ENCODE measurements around the gene NEIL1. TPM values are rescaled to one million over a fixed set of nuclear protein-coding genes. Genes with fewer than 3 reads are reported as not detected.
"Not testable (repeated sequence)": the region's sequence is repeated elsewhere in the genome, so short reads cannot be mapped to it uniquely, and the experiment has no call there.

The NEIL1 gene
- 10 to 100 TPM in 1 of 10 donors, 1 to 10 TPM in 9; 3.5 to 12.4 (median 6.8) TPM for polyA plus RNA-seq (ENCODE audit: insufficient read length in 10 of 10)
- long read RNA-seq, donor 1, partial matches to known transcripts: 0 of 1 reads
- long read RNA-seq, donor 1, other reads (novel, unspliced or antisense): 0 of 1 reads
- long read RNA-seq, donor 2: 0 reads
- long read RNA-seq, donor 3: 0 reads
- long read RNA-seq, donor 4: 0 reads
- long read RNA-seq, donor 5: 0 reads
- long read RNA-seq, donor 6: 0 reads
- long read RNA-seq, donor 7: 0 reads
- long read RNA-seq, donor 8: 0 reads
- long read RNA-seq, donor 9: 0 reads

DNA sequence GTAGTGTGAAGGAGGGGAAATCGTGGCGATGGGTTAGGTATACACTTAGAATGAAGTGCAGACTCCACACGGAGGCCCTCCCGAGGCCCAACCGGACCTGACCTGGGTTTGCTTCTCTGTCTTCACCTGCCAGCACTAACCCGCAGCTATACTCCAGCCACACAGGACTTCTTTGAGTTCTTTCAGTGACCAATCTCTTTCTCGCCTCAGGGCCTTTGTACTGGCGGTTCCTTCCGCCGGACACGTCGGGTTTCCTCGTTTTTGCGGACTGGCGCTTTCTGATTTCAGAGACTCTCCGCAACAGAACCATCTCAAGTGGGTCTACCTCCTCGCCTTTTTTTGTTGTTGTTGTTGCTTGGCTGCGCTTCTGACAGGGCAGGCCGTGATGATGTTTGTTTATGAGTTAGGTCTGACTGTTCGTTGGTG is at the start of gene NEIL1:
Gene NEIL1 (plus strand): TSS at position 244 of the 426 bp plus-strand sequence. CDS start 1,867 bp downstream, outside the sequence.
- no peak for DNase-seq

DNA sequence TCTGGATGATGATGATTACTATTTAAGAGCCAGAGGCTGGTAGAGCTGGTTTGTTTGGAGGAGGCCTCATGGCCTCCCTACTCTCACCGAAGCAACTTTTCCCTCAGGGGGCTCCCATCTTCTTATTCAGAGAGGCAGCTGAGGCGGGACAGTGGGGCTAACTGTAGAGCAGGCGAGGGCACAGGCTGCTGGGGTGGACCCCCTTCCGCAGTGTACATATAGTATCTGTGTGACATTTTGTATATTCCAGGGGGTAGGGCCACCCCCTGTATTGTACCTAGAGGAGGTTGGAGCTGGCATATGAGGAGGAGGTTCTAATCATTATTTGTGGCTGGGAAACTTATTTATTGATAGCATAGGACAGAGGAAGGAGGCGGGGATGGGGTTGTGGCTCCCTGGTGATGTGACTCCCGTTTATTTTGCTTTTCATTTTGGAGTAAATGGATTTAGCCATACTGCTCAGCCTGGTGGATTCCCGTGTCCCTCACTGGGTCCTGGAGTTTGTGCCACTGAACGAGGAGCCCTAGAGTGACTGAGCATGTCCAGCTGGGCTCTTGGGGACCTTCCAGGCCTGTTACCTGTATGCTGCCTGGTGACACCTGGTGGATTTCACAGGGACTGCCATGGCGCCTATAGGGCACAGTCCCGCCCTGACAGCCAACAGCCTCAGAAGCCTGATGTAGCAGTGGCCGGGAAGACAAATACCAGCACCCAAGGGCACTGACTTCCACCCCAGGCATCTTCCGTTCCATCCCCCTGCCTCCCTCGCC is 48.1 kb upstream of the NEIL1 start:
- DNase-seq: not testable (repeated sequence)

- DNase-seq: not testable (repeated sequence)
Measured at GRCh38 chr15:75299311-75299688, 47.5 kb upstream of the NEIL1 start.

- DNase-seq: not testable (repeated sequence)
Measured at GRCh38 chr15:75300026-75300425, 46.8 kb upstream of the NEIL1 start.

- DNase-seq: no peak
Measured at GRCh38 chr15:75302318-75302717, 44.5 kb upstream of the NEIL1 start.

DNA sequence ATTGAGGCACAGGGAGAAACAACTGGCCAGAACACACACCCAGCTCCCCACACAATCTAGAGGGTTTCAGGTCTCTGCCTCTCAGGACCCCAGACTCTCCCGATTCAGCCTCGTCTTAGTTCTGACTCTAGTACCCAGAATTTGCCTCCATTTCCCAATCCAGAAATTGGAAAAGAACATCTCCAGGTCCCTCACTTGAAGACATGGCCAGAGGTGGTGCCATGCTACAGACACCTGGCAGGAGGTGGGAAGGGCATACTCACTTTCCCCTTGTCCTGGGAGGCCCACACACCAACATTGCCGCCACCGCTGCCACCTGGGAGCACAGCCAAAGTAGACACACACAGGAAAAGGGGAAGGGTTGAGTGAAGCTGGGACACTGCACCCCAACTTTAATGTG is 44.1 kb upstream of the NEIL1 start:
- DNase-seq: not testable (repeated sequence)

DNA sequence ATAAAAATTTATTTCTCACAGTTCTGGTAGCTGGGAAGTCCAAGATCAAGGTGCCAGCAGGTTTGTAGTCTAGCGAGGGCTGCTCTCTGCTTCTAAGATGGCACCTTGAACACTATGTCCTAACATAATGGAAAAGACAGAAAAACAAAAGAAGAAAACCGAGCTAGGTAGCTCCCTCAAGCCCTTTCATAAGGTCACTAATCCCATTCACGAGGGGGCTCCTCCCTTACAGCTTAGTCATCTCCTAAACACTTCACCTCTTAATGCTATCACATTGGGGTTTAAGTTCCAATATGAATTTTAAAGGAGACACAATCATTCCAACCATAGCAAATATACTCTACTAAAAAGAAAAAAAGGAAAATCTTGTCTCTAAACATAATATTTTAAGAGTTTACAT is 40.7 kb upstream of the NEIL1 start:
- DNase-seq: no peak

DNA sequence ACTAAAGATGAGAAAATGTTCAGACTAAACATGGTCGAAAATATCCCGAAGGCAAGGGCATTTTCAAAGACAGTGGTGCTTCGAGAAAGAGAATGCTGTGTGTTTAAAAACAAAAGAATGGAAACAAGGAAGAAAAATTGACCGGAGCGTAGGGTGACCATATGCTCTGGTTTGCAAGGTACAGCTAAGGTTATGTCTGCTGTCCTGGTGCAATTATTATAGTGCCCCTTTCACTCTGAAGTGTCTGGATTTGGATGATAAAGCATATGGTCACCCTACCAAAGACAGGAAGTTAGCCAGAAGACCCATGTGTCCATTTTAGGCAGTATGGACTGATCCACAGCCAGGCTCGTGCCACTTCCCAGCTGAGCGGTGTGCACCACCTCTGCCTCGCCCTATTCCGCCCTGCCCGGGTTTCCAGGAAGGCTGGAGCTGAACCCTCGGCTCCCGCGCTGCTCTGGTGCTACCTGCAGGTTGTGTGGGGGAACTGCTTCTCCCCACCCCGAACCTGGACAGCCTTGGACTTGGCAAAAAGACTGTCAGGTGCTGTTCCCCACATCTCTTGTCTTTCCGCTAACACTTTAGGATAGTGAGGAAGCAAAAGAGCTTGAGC is 39.0 kb upstream of the NEIL1 start:
- peak in 1 of 3 donors; percentile 4 for DNase-seq

GRCh38 chr15:75309711-75310110 is 37.1 kb upstream of the NEIL1 start:
- no peak for DNase-seq

GRCh38 chr15:75312548-75312947 is 34.3 kb upstream of the NEIL1 start:
- not testable (repeated sequence) for DNase-seq

DNA sequence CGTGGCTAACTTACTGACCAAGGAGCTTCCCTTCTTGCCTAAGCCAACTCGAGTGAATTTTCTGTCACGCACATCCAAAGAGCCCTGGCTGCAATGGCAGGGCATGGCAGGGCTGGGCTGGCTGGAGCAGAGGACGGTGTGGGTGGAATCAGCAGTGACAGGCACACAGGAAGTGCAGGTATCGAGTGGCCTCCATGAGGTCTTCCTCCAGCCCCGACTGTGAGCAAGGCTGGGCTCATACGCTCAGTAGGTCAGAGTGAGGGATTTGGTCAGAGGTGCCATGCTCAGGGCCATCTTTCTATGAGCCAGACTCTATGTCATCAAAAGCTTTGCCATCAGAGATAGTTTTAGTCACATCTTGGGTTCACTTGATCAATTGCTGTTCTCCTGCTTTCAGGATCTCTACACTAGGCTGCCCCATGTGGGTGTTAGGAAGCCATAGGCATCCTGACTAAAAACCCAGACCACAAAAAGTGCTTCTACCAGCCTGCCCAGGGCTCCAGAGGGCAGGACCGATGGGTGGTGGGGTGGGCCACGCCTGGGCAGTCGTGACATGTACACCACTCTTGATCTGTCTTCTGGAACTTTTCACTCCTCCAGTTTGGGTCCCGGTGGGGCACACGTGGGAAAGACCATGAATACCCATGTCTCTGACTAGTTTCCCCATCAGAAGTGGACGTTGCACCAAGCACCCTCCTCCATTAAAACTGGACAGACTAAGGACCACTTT is 33.6 kb upstream of the NEIL1 start:
- no peak for DNase-seq

- no peak for DNase-seq
Measured at GRCh38 chr15:75314552-75315290, 32.1 kb upstream of the NEIL1 start.

DNA sequence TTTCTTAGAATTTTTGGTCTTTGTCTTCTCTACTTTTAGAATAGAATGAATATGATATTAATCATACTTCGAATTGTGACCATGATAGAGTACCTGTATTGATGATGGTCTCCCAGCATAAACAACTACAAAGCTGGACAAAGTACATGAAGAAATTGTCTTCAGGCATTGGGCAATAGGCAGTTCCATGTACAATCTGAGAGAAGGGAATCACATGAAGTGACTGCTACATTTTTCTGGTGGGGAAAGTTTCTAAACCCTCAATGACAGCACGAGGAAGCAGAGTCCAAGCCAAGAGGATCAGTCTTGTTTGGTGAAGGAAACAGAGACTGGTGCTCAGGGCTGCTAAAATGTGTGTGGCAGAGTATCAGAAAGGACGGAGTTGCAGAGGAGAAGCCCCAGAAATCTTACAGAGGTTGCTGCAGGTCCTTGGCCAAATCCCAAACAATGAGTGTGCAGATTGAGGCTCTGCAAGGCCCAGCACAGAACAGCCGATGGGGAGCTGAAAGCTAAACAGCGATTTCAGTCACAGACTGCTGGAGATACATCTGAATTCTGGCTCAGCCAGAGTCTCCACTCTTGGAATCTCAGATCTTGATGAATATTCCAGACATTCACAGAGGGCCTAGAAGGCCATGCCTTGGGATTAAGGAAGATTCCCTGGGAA is 27.5 kb upstream of the NEIL1 start:
- not testable (repeated sequence) for DNase-seq

GRCh38 chr15:75321711-75322110 is 25.1 kb upstream of the NEIL1 start:
- DNase-seq: no peak

DNA sequence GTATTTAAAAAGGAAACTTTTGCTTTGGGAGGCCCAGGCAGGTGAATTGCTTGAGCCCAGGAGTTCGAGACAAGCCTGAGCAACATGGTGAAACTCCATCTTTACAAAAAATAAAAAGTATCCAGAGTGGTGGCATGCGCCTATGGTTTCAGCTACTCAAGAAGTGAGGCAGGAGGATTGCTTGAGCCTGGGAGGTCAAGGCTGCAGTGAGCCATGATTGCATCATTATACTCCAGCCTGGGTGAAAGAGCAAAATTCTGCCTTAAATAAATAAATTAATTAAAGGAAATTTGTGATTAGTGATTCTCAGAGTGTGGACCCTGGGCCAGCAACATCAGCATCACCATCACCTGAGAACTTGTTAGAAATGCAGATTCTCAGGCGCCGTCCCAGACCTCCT is 20.9 kb upstream of the NEIL1 start:
- no peak for DNase-seq

DNA sequence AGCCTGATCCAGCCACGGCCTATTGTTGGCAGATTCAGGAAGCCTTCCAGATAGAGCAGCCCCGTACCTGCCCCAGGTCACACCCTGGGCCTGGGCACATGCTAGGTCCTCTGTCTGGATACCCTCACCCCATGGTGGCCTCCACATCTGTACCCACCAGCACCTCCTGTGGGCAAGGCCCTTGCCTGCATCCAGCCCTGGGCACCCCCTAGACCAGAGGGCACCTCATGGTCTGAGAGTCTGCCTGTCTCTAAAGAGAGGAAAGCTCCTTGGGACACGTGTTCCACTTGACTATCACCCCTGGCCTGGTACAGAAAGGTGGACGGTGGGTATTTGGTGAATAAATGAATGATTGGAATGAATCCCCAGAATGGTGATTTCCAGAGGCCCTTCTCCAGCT is 19.8 kb upstream of the NEIL1 start:
- DNase-seq: no peak

DNA sequence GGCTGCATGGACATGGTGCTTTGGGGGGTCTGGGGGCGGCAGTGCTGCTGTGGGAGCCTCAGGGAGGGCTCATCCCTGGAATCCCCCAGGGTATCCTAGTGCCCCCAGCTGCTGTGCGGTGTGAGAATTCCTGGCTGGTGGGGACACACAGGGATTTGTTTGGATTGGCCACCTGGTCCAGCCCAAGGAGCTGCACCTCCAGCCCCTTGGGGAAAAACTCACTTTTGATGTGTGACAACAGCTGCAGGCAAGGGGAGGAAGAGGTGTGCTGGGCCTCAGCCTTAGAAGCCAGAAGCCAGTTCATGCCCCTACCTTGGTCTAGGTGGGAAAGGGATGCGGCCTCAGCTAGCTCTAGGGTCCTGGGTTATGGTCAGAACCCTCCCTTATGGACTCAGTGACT is 19.3 kb upstream of the NEIL1 start:
- no peak for DNase-seq

GRCh38 chr15:75328493-75329314 is 18.1 kb upstream of the NEIL1 start:
- no peak for DNase-seq

DNA sequence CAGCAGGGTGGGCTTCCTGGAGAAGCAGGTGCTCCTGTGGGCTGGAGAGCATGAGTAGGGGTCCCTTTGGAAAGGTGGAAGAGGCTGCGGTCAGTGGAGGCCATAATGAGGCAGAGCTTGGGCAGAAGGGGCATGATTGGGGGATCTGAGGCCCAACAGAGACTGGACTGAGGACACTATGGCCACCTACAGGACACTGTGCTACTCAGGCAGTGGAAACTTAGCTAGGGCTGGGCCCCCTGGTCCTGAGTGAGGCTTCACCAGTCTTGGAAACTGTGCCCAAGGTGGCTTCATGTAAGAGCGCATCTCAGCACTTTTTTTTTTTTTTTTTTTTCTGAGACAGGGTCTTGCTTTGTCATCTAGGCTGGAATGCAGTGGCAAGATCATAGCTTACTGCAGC is 17.3 kb upstream of the NEIL1 start:
- no peak for DNase-seq

GRCh38 chr15:75332093-75332492 is 14.7 kb upstream of the NEIL1 start:
- not testable (repeated sequence) for DNase-seq
